ENCODE measurements around the gene SKIL. TPM values are rescaled to one million over a fixed set of nuclear protein-coding genes. Genes with fewer than 3 reads are reported as not detected.
"Not testable (repeated sequence)": the region's sequence is repeated elsewhere in the genome, so short reads cannot be mapped to it uniquely, and the experiment has no call there.

Gene SKIL, protein sequence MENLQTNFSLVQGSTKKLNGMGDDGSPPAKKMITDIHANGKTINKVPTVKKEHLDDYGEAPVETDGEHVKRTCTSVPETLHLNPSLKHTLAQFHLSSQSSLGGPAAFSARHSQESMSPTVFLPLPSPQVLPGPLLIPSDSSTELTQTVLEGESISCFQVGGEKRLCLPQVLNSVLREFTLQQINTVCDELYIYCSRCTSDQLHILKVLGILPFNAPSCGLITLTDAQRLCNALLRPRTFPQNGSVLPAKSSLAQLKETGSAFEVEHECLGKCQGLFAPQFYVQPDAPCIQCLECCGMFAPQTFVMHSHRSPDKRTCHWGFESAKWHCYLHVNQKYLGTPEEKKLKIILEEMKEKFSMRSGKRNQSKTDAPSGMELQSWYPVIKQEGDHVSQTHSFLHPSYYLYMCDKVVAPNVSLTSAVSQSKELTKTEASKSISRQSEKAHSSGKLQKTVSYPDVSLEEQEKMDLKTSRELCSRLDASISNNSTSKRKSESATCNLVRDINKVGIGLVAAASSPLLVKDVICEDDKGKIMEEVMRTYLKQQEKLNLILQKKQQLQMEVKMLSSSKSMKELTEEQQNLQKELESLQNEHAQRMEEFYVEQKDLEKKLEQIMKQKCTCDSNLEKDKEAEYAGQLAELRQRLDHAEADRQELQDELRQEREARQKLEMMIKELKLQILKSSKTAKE
- 14.2 TPM for total RNA-seq
- long read RNA-seq, partial matches to known transcripts: 1 of 3 reads
- long read RNA-seq, other reads (novel, unspliced or antisense): 0 of 3 reads

DNA sequence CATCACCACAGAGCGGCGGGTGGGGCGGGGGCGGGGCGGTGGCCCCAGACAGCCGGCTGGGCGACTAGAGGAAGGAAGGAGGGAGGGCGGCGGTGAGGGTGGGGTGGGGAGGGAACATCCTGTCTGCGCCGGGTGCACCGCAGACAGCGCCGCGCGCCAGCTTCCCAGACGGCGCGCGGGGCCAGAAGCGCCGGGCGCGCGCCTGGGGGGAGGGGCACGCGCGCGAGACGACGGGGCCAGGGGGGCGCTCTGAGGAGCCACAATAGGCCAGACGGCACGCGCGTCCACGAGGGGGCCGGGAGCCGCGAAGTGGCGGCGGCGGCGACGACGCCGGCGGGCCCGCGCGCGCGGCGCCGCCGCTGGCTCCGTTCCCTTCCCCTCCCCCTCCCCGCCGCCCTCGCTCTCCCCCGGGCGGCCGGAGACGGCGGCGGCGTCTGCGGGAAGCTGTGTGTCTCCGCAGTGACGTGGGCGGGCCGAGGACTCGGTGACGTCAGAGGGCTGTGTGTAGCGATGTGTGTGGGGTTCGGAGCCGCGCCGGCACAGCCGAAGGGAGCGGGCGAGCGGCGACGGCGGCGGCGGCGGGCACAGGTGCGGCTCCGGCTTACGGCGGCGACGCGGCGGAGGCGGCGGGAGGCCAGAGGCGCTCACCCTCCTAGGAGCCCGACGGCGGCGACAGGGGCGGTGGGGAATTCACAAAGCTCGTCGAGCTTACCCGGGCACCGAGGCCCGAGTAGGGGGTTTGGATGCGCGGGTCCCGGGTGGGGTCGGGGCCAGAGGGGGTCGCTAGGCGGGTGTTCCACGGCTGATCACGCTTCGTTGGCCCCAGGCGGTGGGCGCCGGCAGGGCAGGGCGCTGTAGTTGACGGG is at the start of gene SKIL:
Gene SKIL (plus strand): TSS at position 540 of the 866 bp plus-strand sequence. CDS start 2,617 bp downstream, outside the sequence.
- DNase-seq (ENCODE audit: missing footprints) (peak; percentile 100), ATAC-seq (peak; percentile 87)
- intact Hi-C loops (cut with DNase I): loop anchor here (2.0 to 5.0 kb wide), 2 partner anchors 47 to 175 kb away; partner anchors contain the start of gene PHC3

DNA sequence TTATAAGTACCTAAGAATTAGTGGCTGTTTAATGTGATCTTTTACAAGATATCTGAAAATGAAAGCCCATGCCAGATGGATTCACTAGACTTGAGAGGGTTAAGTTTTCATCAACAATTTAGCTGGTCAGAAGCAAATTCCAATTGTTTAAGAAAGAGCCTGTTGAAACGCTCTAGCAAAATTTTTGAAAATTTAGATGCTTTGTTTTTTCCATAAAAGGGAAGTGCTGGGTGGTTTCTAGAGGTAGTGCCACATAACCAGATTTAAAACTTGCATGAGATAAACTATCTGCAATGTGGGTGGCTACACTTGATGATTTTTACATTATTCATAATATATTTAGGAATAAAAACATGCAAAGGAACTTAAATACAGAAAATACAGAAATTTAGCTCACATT is 48.5 kb upstream of the SKIL start:
- ATAC-seq (no peak), DNase-seq (ENCODE audit: missing footprints) (no peak)
- intact Hi-C loops (cut with DNase I): no loop called here

DNA sequence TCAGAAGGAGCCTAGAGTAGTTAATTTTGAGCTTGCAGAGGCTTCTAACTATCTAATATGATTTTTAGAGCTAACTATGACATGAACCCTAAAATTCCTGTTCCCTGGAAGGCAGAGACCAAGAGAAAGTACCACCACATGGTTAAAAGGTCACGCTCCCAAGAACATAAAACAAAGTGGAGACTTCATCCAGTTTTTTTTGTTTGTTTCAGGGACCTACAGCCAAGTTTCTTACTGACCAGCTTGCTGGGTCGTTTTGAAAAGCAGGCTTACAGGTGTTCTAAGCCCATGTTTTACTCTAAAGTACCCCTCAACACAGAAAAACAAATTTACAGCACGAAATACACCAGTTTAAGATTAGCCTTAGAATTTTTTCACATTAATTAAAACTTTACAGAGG is 39.6 kb upstream of the SKIL start:
- no peak for DNase-seq (ENCODE audit: missing footprints)
- intact Hi-C loops (cut with DNase I): no loop called here

DNA sequence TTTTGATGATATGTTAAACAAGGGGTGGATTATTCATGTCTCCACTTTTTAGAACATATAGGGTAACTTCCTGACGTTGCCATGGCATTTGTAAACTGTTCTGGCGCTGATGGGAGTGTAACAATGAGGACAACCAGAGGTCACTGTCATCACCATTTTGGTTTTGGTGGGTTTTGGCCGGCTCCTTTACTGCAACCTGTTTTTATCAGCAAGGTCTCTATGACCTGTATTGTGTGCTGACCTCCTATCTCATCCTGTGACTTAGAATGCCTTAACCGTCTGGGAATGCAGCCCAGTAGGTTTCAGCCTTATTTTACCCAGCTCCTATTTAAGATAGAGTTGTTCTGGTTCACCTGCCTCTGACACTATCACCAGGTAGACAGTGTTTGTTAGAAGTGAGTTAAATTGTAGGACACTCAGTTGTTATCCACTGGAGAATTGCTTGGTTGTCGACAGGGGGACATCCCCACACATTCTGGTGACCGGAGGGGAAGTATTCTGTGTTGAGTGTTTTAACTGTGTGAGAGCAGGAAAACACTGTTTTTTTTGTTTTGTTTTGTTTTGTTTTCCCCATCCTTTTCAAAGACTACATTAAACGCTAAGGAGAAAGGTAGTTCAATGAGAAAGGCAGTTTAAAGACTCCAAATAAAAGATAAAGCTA is 36.9 kb upstream of the SKIL start:
- no peak for DNase-seq (ENCODE audit: missing footprints)
- intact Hi-C loops (cut with DNase I): no loop called here
- no peak for ATAC-seq

More for the DNA sequence above, 39.6 kb upstream of the SKIL start:
- ATAC-seq: no peak

DNA sequence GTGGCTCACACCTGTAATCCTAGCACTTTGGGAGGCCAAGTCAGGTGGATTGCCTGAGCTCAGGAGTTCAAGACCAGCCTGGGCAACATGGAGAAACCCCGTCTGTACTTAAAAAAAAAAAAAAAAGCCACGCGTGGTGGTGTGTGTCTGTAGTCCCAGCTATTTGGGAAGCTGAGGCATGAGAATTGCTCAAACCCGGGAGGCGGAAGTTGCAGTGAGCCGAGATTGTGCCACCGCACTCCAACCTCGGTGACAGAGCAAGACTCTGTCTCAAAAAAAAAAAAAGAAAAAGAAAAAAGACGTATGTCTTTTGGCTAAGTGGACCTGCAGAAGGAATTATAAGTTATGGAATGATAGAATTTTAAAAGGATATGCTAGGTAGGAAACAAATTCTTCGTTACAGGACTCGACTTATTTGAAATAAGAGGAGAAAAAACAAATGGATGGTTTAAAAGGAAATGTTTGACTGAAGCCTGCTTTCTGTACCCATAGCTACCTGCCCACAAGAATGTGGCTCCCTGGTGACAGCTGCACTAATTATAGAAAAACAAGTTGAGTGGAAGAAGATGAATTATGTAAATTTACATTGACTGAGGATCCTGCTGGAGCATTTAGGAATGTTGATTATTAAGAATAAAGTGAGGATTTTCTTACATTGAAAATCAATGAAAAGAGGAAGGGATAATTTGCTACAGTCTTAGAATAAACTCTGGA is 36.0 kb upstream of the SKIL start:
- no peak for DNase-seq (ENCODE audit: missing footprints)
- intact Hi-C loops (cut with DNase I): no loop called here
- ATAC-seq: no peak

DNA sequence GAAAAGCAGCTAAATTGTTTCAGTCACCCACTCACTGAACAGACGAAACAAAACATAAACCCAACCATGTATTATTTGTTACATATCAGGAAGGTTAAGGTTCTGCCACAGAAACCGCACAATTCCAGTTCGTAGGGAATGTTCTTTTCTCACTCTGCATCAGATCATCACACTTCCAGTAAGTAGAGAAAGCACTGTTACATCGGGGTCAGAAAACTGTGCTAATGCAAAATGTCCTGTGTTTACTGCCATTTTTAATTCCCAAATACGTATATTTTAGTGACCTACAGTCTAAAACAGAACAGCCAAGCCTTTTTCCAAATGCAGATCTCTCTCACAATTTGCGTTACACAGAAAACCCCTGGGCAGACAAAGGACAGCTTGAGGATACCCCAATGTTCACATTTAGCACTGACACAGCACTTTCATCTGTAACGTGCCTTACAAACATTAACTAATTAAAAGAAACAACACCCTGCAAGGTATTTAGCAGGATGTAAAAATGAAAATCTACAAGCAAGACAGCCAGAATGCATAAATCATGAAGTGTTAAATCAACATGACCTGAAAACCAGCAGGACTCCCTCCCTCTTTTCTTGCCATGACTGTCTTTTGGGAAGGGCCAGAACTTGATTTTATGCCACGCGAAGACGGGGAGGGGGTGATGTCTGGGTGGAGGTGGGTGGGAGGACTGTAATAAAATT is 34.8 kb upstream of the SKIL start:
- intact Hi-C loops (cut with DNase I): no loop called here
- no peak for ATAC-seq
- DNase-seq (ENCODE audit: missing footprints): no peak

DNA sequence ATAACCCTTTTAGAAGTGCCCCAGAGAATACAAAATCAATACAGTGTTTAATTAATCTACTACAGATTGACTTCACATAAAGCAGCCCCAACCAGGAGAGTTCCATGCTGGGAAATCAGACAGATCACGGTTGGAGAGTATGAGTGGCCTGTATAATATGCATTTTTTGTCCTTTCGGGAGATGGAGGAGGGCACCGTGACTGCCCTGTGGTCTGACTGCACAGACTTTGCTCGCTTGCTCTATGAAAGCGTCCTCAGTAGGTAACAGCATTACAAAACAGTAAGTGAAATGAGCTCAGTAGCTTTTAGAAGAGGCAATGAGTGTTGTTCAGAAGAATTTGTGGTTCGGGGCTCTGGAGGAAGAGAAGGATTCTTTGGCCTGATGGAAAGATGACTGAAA is 34.2 kb upstream of the SKIL start:
- no peak for DNase-seq (ENCODE audit: missing footprints)
- intact Hi-C loops (cut with DNase I): no loop called here
- no peak for ATAC-seq

DNA sequence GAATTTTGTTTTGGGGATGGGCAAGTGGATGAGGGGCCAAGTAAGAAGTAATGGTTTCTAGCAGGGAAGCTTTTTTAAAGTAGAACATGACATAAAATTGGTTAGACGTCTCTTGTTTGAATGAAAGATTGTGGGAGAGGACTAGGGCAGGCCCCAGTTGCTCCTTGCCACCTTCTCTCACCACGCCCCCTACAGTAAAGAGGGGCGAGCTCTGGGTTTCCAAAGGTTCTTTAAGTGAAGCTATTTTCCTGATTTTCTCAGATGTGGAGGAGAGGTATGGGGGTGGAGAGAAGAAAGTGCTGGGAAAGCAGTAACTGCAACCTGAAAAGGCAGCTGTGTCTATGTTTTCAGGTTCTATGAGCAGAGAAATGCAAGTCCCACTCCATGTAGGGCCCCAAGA is 32.6 kb upstream of the SKIL start:
- ATAC-seq (no peak), DNase-seq (ENCODE audit: missing footprints) (no peak)
- intact Hi-C loops (cut with DNase I): no loop called here

DNA sequence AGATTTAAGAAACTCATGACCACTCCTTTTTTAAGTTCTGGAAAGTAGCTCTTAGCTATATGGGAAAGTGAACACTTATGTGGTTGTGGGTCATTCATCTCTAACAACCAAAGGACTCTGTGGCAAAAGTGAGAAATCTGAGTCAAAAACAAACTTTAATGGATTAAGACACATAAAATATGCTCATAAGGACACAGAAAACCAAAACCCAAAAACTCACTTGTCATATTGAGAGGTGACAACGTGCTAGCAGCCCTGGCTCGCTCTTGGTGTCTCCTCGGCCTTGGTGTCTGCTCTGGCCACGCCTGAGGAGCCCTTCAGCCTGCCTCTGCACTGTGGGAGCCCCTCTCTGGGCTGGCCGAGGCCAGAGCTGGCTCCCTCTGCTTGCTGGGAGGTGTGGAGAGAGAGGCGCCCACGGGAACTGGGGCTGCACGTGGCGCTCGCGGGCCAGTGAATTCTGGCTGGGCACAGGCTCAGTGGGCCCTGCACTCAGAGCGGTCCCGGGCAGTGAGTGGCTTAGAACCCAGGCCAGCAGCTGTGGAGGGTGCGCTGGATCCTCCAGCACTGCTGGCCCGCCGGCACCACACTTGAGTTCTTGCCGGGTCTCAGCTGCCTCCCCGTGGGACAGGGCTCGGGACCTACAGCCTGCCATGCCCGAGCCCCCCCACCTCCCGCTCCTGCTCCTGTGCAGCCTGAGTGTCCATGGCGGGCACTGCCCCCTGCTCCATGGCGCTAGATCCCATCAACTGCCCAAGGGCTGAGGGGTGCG is 30.3 kb upstream of the SKIL start:
- DNase-seq (ENCODE audit: missing footprints) (no peak), ATAC-seq (no peak)
- intact Hi-C loops (cut with DNase I): no loop called here

DNA sequence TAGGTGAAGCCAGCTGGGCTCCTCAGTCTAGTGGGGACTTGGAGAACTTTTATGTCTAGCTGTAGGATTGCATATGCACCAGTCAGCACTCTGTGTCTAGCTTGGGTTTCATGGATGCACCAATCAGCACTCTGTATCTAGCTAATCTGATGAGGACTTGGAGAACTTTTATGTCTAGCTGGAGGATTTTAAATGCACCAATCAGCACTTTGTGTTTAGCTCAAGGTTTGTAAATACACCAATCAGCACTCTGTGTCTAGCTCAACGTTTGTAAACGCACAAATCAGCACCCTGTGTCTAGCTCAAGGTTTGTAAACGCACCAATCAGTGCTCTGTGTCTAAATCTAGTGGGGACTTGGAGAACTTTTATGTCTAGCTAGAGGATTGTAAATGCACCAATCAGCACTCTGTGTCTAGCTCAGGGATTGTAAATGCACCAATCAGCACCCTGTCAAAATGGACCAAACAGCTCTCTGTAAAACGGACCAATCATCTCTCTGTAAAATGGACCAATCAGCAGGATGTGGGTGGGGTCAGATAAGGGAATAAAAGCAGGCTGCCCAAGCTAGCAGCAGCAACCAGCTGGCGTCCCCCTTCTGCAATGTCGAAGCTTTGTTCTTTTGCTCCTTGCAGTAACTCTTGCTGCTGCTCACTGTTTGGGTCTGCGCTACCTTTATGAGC is 29.5 kb upstream of the SKIL start:
- ATAC-seq; intact Hi-C loops (cut with DNase I): not testable (repeated sequence)

DNA sequence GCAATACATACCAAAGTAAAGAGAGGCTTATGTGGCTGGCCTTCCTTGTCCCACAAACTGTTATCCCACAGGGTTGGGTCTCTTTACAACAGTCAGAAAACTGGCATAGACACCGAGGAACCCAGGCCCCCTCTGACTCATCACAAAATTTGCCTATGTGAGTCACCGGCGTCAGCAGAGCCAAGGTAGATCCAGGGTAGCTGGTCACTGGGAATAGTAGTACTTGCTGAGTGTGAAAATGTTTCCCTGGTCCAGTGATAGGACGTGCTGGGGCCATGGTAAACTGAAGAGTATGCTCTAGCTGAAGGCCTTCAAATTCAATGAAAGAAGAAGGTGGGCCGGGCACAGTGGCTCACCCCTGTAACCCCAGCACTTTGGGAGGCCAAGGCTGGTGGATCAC is 27.1 kb upstream of the SKIL start:
- intact Hi-C loops (cut with DNase I): no loop called here
- DNase-seq (ENCODE audit: missing footprints) (no peak), ATAC-seq (no peak)

More for the DNA sequence above, 29.5 kb upstream of the SKIL start:
- DNase-seq (ENCODE audit: missing footprints): not testable (repeated sequence)

DNA sequence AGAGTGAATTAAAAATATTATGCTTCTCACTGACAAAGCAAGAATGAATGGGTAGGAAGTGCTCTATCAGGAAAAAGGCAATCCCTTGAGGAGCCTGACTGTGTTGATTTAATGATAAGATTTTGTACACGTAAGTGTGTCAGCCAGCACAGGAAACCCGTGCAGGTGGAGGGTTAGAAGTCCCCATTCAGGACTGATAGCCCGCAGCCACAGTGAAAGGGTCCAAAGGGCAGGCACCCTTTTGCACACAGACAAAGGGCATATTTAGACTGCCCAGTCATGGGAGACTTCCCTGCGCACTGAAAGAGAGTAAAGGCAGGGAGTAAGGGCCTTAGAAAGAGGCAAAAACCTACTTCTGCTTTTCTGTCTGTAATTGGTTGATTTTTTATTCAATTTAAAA is 26.4 kb upstream of the SKIL start:
- DNase-seq (ENCODE audit: missing footprints) (no peak), ATAC-seq (no peak)
- intact Hi-C loops (cut with DNase I): no loop called here

DNA sequence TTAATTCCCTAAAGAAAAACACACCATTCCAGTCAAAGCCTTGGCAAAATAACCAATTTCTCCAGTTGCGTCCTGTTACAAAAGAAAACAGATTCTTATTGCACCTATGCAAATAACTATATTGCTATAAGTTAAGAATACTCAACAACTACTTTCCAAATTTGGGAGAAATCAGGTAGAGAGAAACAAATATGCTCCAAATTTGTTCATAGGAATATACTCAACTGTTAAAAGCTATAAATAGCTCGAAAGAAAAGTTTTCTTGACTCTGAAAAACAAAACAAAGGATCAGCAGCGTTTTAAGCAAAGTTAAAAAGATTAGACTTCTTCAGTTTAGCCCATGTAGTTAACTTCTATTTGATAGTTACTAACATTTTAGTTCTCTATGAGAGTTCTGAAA is 20.1 kb upstream of the SKIL start:
- intact Hi-C loops (cut with DNase I): no loop called here
- ATAC-seq (no peak), DNase-seq (ENCODE audit: missing footprints) (no peak)

DNA sequence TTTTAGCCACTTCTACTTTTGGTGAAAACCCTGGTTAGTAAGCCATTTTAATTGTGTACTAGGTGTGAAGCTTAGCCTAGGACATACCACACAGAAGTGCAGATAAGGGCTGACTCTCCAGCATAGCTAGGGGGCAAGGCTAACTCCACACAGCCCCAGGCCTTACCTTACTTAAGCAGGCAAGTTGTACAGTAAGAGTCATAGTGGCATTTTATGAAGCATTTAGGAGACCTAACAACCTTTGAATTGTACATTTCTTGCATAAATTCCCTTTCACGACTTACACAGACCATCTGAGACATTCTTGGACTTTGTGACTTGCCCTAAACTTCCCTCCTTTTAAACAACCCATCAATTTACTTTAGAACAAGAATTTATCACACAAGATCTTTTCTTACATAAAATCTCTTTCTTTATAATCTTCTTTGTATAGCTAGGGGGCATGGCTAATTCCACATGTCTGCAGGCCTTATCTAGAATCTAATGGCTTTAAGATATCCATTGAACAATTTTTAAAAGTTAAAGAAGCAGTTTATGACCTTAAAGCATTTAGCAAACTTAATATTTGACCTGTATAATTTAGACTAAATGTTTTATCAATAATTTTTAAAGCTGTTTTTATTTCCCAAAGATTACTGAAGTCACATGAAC is 18.7 kb upstream of the SKIL start:
- intact Hi-C loops (cut with DNase I): no loop called here
- no peak for DNase-seq (ENCODE audit: missing footprints)
- no peak for ATAC-seq

DNA sequence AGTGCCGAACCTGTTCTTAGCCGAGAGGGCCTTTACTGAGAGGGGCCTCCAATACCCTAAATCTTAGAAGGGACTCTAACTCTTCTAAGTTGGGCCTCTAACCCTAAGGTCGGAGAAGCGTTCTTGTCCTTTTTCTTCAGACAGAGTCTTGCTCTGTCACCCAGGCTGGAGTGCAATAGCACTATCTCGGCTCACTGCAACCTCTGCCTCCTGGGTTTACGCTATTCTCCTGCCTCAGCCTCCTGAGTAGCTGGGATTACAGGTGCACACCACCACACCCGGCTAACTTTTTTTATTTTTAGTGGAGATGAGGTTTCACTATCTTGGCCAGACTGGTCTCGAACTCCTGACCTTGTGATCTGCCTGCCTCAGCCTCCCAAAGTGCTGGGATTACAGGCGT is 15.2 kb upstream of the SKIL start:
- ATAC-seq; intact Hi-C loops (cut with DNase I); DNase-seq (ENCODE audit: missing footprints): not testable (repeated sequence)

DNA sequence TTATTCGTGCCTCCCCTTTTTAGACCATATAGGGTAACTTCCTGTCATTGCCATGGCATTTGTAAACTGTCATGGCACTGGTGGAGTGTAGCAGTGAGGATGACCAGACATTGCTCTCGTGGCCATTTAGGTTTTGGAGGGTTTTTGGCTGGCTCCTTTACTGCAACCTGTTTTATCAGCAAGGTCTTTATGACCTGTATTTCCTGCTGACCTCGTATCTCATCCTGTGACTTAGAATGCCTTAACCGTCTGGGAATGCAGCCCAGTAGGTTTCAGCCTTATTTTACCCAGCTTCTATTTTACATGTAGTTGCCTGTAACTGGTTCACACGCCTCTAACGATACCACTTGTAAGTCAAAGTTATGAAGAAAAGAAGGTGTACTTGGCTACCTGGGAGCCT is 13.7 kb upstream of the SKIL start:
- intact Hi-C loops (cut with DNase I); DNase-seq (ENCODE audit: missing footprints): not testable (repeated sequence)
- peak; percentile 34 for ATAC-seq
